ENCODE measurements around the gene ARHGAP8.

GRCh38 chr22:44707178-44707577, 45.2 kb upstream of the ARHGAP8 start:
- TF ChIP-seq POLR2A (IDR thresholded peaks at IDR 0.05), result no peak
- TF ChIP-seq CTCF (IDR thresholded peaks at IDR 0.05), result no peak

All from body of pancreas (tissue), 4 donors.